Measurements from ENCODE around the gene MED13L.

- TF ChIP-seq MLX (CRISPR knock-in tag; IDR thresholded peaks at IDR 0.05) (no peak), CTCF (IDR thresholded peaks at IDR 0.05) (no peak), SP1 (CRISPR knock-in tag; conservative IDR thresholded peaks at IDR 0.05) (no peak), NR2C2 (CRISPR knock-in tag; IDR thresholded peaks at IDR 0.05) (no peak)
These were observed 262.0 kb downstream of the MED13L start for GRCh38 chr12:116015525-116015924.

All from WTC11 (cell line).